ENCODE results near the gene SCN7A.
"Not testable (repeated sequence)": the region's sequence is repeated elsewhere in the genome, so short reads cannot be mapped to it uniquely, and the experiment has no call there.

SCN7A gene

DNA sequence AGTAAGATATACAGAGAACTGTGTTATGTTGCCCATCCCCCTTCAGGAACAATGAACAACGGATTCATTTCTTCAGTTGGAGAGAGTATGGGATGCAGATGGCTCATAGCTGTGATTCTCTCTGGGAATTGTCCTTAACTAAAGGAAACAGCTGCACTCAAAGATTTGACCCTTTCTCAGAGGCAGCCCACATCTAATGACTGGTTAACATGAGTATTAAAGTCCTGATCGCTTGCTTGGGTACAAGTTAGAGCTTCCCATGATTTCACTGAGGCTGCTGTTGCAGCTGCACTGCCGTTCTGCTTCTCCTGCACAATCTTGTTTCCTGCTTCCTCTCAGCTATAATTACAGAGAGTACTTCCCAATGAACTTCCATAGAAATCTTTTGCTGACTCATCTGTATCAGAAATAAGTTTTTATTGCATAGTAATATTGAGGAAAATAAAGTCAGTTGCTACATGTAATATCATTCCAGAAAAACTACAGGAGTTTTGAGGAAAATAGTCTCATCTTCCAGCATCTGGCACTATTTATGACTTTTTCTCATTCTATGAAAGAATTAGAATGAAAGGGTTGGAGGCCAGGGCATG is 105.5 kb downstream of the SCN7A start:
- no peak for DNase-seq

- DNase-seq: no peak
Observed at GRCh38 chr2:166385313-166385712, 108.7 kb downstream of the SCN7A start.

DNA sequence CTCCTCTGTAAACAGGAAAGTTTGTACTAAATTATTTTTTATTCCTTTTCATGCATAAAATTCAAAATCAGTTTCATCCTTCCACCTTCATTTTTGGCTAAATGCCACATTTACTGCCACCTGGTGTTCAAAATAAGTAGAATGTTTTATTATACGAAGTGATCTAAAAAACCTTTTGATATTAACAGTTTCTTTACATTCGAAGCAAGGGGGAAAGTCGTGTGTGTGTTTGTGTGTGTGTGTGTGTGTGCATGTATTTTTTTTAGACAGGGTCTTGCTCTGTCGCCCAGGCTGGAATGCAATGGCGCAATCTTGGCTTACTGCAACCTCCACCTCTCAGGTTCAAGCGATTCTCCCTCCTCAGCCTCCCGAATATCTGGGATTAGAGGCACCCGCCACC is 109.3 kb downstream of the SCN7A start:
- peak; percentile 2 to 30 for DNase-seq

GRCh38 chr2:166382448-166382847 is 111.6 kb downstream of the SCN7A start:
- no peak for DNase-seq

GRCh38 chr2:166380615-166381014 is 113.4 kb downstream of the SCN7A start:
- no peak for DNase-seq

- no peak for DNase-seq
Observed at GRCh38 chr2:166376873-166377272, 117.2 kb downstream of the SCN7A start.

GRCh38 chr2:166376488-166376828 is 117.6 kb downstream of the SCN7A start:
- DNase-seq: no peak

GRCh38 chr2:166375736-166376487 is 118.1 kb downstream of the SCN7A start, which contains the start of gene SCN9A:
SCN9A (minus strand) TSS chr2:166375944; CDS start chr2:166311756, 64,188 bp downstream.
- peak in 1 of 2 experiments; percentile 50 for DNase-seq

- no peak for DNase-seq
Observed at GRCh38 chr2:166375195-166375735, 118.8 kb downstream of the SCN7A start.

GRCh38 chr2:166373951-166374350 is 120.1 kb downstream of the SCN7A start:
- peak in 1 of 2 experiments; percentile 40 for DNase-seq

DNA sequence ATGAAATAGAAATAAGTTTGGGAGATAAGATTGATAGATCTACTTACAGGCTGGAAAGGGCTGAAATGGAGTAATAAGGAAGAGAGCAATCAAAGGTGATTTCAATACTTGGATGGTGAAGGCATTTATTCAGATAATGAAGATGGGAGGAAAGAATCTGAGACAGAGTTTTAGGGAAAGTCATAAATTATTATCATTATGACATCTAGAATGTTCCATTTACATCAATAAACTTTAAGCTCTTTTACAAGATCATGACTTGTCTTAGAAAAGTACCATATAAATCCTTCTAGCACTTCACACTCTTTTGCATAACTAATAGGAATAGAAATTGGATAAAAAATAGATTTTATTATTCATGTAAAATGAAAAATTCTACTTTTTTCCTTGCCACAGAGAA is 120.5 kb downstream of the SCN7A start:
- DNase-seq: no peak

GRCh38 chr2:166373105-166373504 is 120.9 kb downstream of the SCN7A start:
- DNase-seq: no peak

- DNase-seq: no peak
Observed at GRCh38 chr2:166372046-166372445, 122.0 kb downstream of the SCN7A start.

DNA sequence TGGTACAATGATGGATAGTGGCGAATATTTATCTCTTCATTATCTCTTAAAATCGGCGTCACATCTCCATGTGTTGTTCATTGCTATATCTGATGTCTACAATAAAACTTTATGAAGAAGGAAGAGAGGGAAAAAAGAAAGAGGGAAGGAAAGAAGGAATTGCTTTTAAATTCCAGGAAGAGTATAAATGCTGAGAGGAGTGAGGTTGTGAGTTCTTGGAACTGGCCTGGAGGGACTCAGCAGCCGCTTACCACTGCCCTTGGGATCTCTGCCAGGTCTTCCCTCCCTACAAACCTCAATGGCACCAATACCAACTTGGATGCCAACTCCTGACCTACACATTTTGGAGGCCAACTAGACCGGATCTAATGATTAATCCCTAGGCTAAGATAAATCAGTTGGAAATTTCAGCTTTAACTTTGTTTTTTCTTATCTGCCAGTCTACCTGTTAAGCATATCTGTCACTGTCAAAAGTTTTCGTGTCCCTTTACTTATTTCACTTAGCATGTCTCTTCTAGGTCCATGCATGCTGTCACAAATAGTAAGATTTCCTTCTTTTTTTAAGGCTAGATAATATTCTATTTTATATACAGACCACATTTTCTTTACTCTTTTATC is 128.1 kb downstream of the SCN7A start:
- DNase-seq: no peak

DNA sequence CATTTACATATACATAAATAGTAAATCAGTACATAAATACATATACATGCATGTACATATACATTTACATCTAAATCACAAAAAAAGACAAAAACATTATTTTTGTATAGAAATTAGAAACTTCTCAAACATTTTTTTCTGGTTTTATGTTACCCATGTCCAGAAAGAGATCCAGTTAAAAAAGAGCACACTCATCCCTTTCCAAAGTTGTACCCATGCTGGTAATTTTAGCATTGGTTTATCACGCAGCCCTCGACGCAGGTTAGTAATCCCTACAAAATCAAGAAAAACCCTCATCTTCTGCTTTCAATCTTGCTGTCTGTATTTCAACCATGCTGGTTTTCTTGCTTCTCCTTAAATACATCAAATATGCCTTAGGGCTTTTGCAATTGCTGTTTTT is 128.8 kb downstream of the SCN7A start:
- no peak for DNase-seq

DNA sequence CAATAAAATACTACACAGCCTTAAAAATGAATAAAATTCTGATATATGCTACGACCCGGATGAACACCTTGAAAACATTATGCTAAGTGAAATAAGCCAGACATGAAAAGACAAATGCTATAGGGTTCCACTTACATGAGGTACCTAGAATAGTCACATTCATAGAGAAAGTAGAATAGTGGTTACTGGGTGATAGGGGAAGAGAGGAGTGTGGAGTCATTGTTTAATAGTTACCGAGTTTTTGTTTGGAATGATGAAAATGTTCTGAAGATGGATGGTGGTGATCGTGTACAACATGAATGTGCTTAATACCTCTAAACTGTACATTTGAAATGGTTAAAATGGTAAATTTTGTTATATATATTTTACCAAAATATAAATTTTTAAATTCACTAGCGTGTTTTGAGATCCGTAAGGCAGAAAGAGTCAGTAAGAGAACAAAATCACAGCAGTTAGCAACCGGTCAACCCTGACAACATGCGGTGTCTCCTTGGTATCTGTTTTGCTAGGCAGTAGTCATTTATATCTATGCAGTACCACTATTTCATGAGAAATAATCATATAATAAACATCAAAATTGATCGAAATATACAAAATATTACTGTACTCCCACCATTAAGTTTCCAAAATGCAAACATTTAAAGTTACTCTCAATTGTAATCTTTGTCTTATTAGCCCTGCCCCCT is 129.4 kb downstream of the SCN7A start:
- no peak for DNase-seq

DNA sequence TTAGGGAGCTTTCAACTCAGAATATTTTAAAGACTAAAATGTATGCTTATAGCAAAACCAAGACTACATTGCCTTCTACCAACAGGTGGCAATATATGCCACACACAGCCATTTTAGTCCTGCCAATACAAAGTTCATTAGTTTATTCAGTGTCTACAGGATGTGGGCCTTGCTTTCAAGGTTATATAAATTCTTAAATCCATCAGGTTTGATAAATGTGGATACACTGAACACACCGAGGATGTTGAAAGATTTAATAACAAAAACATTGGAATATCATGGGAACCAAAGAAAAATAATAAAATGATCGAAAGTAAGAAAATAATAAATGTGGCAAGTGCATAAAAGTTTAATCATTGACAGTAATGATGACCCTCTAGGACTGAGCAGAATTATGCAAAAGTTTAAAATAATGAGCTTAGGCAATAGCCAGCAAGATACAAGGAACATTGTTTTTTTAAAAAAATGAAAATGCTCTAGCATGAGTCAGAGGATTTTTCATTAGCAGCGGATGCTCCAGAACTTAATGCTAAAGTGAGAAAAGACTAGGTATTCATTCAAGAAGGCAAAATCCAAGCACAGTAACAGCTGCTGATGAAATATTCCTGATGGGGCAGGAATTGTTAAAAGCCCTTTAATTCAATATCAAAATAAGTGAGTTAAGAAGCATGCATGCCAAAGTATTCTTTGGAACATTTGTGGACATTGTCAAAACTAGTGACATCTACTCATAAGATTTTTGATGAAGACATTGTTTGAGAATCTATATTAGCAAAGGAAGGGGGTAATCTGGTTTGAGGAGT is 132.5 kb downstream of the SCN7A start:
- DNase-seq: no peak

DNA sequence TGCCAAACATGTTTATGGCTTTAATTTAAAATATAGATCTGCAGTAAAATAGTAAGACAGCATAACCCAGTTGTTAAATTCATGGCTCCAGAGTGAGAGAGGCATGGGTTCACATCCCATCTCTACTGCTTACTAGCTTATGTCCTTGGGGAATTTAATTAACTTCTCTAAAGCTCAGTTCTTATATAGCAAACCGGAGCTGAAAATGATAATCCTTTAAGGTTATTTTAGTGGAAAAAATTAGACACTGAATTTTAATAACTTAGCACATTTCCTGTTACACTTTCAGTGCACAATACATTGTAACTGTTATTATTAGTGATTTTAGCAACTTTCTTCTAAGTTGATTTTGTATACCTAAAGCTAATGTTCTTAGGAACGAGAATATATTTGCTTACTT is 133.1 kb downstream of the SCN7A start:
- DNase-seq: no peak

- no peak for DNase-seq
Observed at GRCh38 chr2:166360426-166360825, 133.6 kb downstream of the SCN7A start.

- DNase-seq: not testable (repeated sequence)
Observed at GRCh38 chr2:166357950-166358321, 136.1 kb downstream of the SCN7A start.

DNA sequence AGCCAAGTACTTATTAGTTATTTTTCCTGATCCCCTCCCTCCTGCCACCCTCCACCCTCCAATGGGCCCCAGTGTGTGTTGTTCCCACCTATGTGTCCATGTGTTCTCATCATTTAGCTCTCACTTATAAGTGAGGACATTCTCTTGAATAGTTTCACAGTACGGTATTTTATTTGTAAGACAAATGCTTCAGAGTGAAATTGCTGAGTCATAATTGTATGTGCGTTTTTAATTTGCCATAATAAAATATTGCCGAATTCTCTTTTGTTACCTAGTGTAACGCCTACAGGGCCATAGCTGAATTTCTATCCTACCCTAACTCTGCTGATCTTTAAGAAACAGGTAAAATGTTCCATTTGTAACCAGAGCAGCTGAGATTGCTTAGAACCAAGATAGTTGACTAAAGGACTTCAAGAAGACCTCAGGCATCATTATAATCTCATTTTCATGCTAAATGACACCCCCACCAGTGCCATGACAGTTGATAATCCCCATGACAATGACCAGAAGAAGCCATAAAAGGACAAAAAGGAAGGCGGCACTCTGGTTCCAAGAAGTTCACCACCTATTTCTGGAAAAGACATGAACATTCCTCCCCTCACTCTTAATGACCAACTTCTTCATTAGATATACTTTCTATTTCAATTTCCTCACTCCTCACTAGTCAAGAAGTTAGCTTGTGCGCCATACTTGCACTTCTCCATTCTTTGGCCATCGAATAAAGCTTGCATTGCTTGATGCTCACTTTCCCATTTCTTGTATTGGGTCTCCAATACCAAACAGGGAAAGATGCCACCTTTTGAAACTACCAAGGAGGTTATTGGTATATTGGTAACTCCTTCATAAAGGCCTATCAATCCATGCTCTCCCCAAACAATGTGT is 136.7 kb downstream of the SCN7A start:
- no peak for DNase-seq
